Measurements from ENCODE around the gene ABCA5.

ABCA5 gene

GRCh38 chr17:69223809-69224208 is 103.1 kb downstream of the ABCA5 start:
- TF ChIP-seq CEBPB (IDR thresholded peaks at IDR 0.05): no peak
- no peak for TF ChIP-seq TEAD4 (IDR thresholded peaks at IDR 0.05)
- no peak for TF ChIP-seq CREB1 (IDR thresholded peaks at IDR 0.05; ENCODE audit: low read depth)
- TF ChIP-seq EP300 (IDR thresholded peaks at IDR 0.05; ENCODE audit: borderline replicate concordance): no peak
- TF ChIP-seq TAF1 (IDR thresholded peaks at IDR 0.05; ENCODE audit: low read depth): no peak
- no peak for TF ChIP-seq YY1 (IDR thresholded peaks at IDR 0.05; ENCODE audit: low read depth)
- TF ChIP-seq USF1 (IDR thresholded peaks at IDR 0.05): no peak
- no peak for TF ChIP-seq NFIC (IDR thresholded peaks at IDR 0.05)
- TF ChIP-seq MAX (IDR thresholded peaks at IDR 0.05): no peak
- TF ChIP-seq RAD21 (IDR thresholded peaks at IDR 0.05; ENCODE audit: low read depth): no peak
- no peak for TF ChIP-seq ZBTB7A (IDR thresholded peaks at IDR 0.05; ENCODE audit: low read depth)
- no peak for TF ChIP-seq TCF12 (IDR thresholded peaks at IDR 0.05; ENCODE audit: low read depth)

- TF ChIP-seq RAD21 (IDR thresholded peaks at IDR 0.05; ENCODE audit: low read depth): no peak
- TF ChIP-seq CEBPB (IDR thresholded peaks at IDR 0.05): no peak
- no peak for TF ChIP-seq EGR1 (IDR thresholded peaks at IDR 0.05)
- no peak for TF ChIP-seq REST (IDR thresholded peaks at IDR 0.05; ENCODE audit: low read depth)
- no peak for TF ChIP-seq EP300 (IDR thresholded peaks at IDR 0.05; ENCODE audit: borderline replicate concordance)
- no peak for TF ChIP-seq MAX (IDR thresholded peaks at IDR 0.05)
- TF ChIP-seq TCF12 (IDR thresholded peaks at IDR 0.05; ENCODE audit: low read depth): no peak
- TF ChIP-seq FOXM1 (IDR thresholded peaks at IDR 0.05; ENCODE audit: borderline replicate concordance, low read depth): no peak
- no peak for TF ChIP-seq TEAD4 (IDR thresholded peaks at IDR 0.05)
- no peak for TF ChIP-seq YY1 (IDR thresholded peaks at IDR 0.05; ENCODE audit: low read depth)
- no peak for TF ChIP-seq ZBTB7A (IDR thresholded peaks at IDR 0.05; ENCODE audit: low read depth)
- TF ChIP-seq TAF1 (IDR thresholded peaks at IDR 0.05; ENCODE audit: low read depth): no peak
- TF ChIP-seq USF1 (IDR thresholded peaks at IDR 0.05): no peak
Observed at GRCh38 chr17:69222707-69223258, 104.2 kb downstream of the ABCA5 start.

- no peak for TF ChIP-seq EP300 (IDR thresholded peaks at IDR 0.05; ENCODE audit: borderline replicate concordance)
- TF ChIP-seq USF1 (IDR thresholded peaks at IDR 0.05): no peak
- TF ChIP-seq TAF1 (IDR thresholded peaks at IDR 0.05; ENCODE audit: low read depth): no peak
- TF ChIP-seq MAX (IDR thresholded peaks at IDR 0.05): no peak
- TF ChIP-seq TCF12 (IDR thresholded peaks at IDR 0.05; ENCODE audit: low read depth): no peak
- TF ChIP-seq CEBPB (IDR thresholded peaks at IDR 0.05): no peak
- TF ChIP-seq FOXM1 (IDR thresholded peaks at IDR 0.05; ENCODE audit: borderline replicate concordance, low read depth): no peak
- TF ChIP-seq CREB1 (IDR thresholded peaks at IDR 0.05; ENCODE audit: low read depth): no peak
- no peak for TF ChIP-seq YY1 (IDR thresholded peaks at IDR 0.05; ENCODE audit: low read depth)
- no peak for TF ChIP-seq TEAD4 (IDR thresholded peaks at IDR 0.05)
- TF ChIP-seq ZBTB7A (IDR thresholded peaks at IDR 0.05; ENCODE audit: low read depth): no peak
- TF ChIP-seq EGR1 (IDR thresholded peaks at IDR 0.05): no peak
- no peak for TF ChIP-seq NFIC (IDR thresholded peaks at IDR 0.05)
- no peak for TF ChIP-seq RAD21 (IDR thresholded peaks at IDR 0.05; ENCODE audit: low read depth)
- TF ChIP-seq REST (IDR thresholded peaks at IDR 0.05; ENCODE audit: low read depth): no peak
Observed at GRCh38 chr17:69220098-69220497, 106.8 kb downstream of the ABCA5 start.

- TF ChIP-seq MAX (IDR thresholded peaks at IDR 0.05): no peak
- no peak for TF ChIP-seq USF1 (IDR thresholded peaks at IDR 0.05)
- no peak for TF ChIP-seq TEAD4 (IDR thresholded peaks at IDR 0.05)
- TF ChIP-seq REST (IDR thresholded peaks at IDR 0.05; ENCODE audit: low read depth): no peak
- TF ChIP-seq ZBTB7A (IDR thresholded peaks at IDR 0.05; ENCODE audit: low read depth): no peak
- no peak for TF ChIP-seq TCF12 (IDR thresholded peaks at IDR 0.05; ENCODE audit: low read depth)
- no peak for TF ChIP-seq NFIC (IDR thresholded peaks at IDR 0.05)
- TF ChIP-seq RAD21 (IDR thresholded peaks at IDR 0.05; ENCODE audit: low read depth): no peak
- TF ChIP-seq EP300 (IDR thresholded peaks at IDR 0.05; ENCODE audit: borderline replicate concordance): no peak
- no peak for TF ChIP-seq TAF1 (IDR thresholded peaks at IDR 0.05; ENCODE audit: low read depth)
- no peak for TF ChIP-seq CEBPB (IDR thresholded peaks at IDR 0.05)
- TF ChIP-seq CREB1 (IDR thresholded peaks at IDR 0.05; ENCODE audit: low read depth): no peak
- TF ChIP-seq YY1 (IDR thresholded peaks at IDR 0.05; ENCODE audit: low read depth): no peak
- no peak for TF ChIP-seq EGR1 (IDR thresholded peaks at IDR 0.05)
- TF ChIP-seq FOXM1 (IDR thresholded peaks at IDR 0.05; ENCODE audit: borderline replicate concordance, low read depth): no peak
Observed at GRCh38 chr17:69218986-69219385, 107.9 kb downstream of the ABCA5 start.
